ENCODE data around the gene HNRNPH3. TPM values are rescaled to one million over a fixed set of nuclear protein-coding genes. Genes with fewer than 3 reads are reported as not detected.

The HNRNPH3 gene
- polyA plus RNA-seq, 2 of the 4 experiments (the other 2 are of a cell fraction), result 210 to 354 TPM

- Histone ChIP-seq H3K4me3 (no peak overlapping the region), H3K4me1 (no peaks in the 10 kb centered on the region), H3K9me3 (no peaks in the 10 kb centered on the region), H3K4me2 (no peak overlapping the region), H3K27ac (no peak overlapping the region)
- ChIA-PET CTCF (interaction anchor here (1.1 to 2.0 kb wide), 2 partner anchors 11 to 19 kb away, joined by 3 to 5 read pairs; no protein-coding TSS in a partner anchor), POLR2A (no interaction called here)
- FAIRE-seq, result no peak
- no peak for DNase-seq (ENCODE audit: low read depth in 1 of 2, low spot score in 1 of 2)
- WGBS (ENCODE audit: missing lambda C conversion rate), result 82% methylated on average over 6 of the region's 6 CpGs
- ATAC-seq, result no peak
- no peak for TF ChIP-seq REST (IDR thresholded peaks at IDR 0.05)
- TF ChIP-seq HDAC2 (IDR thresholded peaks at IDR 0.05), result no peak
- TF ChIP-seq ZSCAN20 (CRISPR knock-in tag; IDR thresholded peaks at IDR 0.05), result no peak
- no peak for TF ChIP-seq MAFK (IDR thresholded peaks at IDR 0.05; ENCODE audit: partially characterized antibody)
- no peak for TF ChIP-seq ZNF302 (CRISPR knock-in tag; IDR thresholded peaks at IDR 0.05)
- no peak for TF ChIP-seq FOSB (CRISPR knock-in tag; IDR thresholded peaks at IDR 0.05)
- TF ChIP-seq RFX5 (IDR thresholded peaks at IDR 0.05), result no peak
- TF ChIP-seq TFCP2L1 (CRISPR knock-in tag; IDR thresholded peaks at IDR 0.05), result no peak
- no peak for TF ChIP-seq EHF (CRISPR knock-in tag; IDR thresholded peaks at IDR 0.05)
- no peak for TF ChIP-seq HEYL (CRISPR knock-in tag; IDR thresholded peaks at IDR 0.05)
- TF ChIP-seq PBX3 (IDR thresholded peaks at IDR 0.05), result no peak
- TF ChIP-seq USF2 (IDR thresholded peaks at IDR 0.05), result no peak
- no peak for TF ChIP-seq EHMT2 (IDR thresholded peaks at IDR 0.05; ENCODE audit: low read depth)
- TF ChIP-seq HOXB13 (CRISPR knock-in tag; IDR thresholded peaks at IDR 0.05; ENCODE audit: low read depth), result no peak
- no peak for TF ChIP-seq CBX8 (IDR thresholded peaks at IDR 0.05)
Measured at GRCh38 chr10:68359189-68359588, 27.3 kb downstream of the HNRNPH3 start.

- POLR2A ChIA-PET, result no interaction called here
- FAIRE-seq, result no peak
- WGBS (ENCODE audit: missing lambda C conversion rate), result 92% methylated on average over 3 of the region's 3 CpGs
Measured at GRCh38 chr10:68362590-68362989, 30.7 kb downstream of the HNRNPH3 start.

More at GRCh38 chr10:68362590-68362989, 30.7 kb downstream of the HNRNPH3 start:
- no peak overlapping the region for H3K27ac ChIP-seq
- CTCF ChIA-PET, result interaction anchor here (1.0 to 3.0 kb wide), 4 partner anchors 10 to 44 kb away, joined by 4 to 12 read pairs (median 6); partner anchors contain the start of gene RUFY2
- ATAC-seq, result no peak
- TF ChIP-seq FOSB (CRISPR knock-in tag; IDR thresholded peaks at IDR 0.05) (no peak), E2F6 (IDR thresholded peaks at IDR 0.05; ENCODE audit: borderline replicate concordance, low read depth) (no peak), POLR2A (IDR thresholded peaks at IDR 0.05; ENCODE audit: low read length) (no peak), EP300 (IDR thresholded peaks at IDR 0.05) (no peak), PBX3 (IDR thresholded peaks at IDR 0.05) (no peak)
- no peaks in the 10 kb centered on the region for H3K9me3 ChIP-seq
- no peaks in the 10 kb centered on the region for H3K4me1 ChIP-seq
- H3K4me2 ChIP-seq, result no peak overlapping the region
- no peak overlapping the region for H3K4me3 ChIP-seq
- DNase-seq (ENCODE audit: low read depth in 1 of 2, low spot score in 1 of 2), result no peak

All from A549 (cell line).